HG02798 (cell line): ENCODE results near the gene HIC1.
"Not testable (repeated sequence)": the region's sequence is repeated elsewhere in the genome, so short reads cannot be mapped to it uniquely, and the experiment has no call there.

ENCODE experiments used
- ATAC-seq: cut with Tn5 transposase; IDR thresholded peaks from one replicate; pipeline ENCODE4 v1.9.1; 2021; ENCODE audit warnings: mild to moderate bottlenecking; ENCODE audit not compliant: unreplicated experiment, poor library complexity

HIC1 gene, protein sequence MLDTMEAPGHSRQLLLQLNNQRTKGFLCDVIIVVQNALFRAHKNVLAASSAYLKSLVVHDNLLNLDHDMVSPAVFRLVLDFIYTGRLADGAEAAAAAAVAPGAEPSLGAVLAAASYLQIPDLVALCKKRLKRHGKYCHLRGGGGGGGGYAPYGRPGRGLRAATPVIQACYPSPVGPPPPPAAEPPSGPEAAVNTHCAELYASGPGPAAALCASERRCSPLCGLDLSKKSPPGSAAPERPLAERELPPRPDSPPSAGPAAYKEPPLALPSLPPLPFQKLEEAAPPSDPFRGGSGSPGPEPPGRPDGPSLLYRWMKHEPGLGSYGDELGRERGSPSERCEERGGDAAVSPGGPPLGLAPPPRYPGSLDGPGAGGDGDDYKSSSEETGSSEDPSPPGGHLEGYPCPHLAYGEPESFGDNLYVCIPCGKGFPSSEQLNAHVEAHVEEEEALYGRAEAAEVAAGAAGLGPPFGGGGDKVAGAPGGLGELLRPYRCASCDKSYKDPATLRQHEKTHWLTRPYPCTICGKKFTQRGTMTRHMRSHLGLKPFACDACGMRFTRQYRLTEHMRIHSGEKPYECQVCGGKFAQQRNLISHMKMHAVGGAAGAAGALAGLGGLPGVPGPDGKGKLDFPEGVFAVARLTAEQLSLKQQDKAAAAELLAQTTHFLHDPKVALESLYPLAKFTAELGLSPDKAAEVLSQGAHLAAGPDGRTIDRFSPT

DNA sequence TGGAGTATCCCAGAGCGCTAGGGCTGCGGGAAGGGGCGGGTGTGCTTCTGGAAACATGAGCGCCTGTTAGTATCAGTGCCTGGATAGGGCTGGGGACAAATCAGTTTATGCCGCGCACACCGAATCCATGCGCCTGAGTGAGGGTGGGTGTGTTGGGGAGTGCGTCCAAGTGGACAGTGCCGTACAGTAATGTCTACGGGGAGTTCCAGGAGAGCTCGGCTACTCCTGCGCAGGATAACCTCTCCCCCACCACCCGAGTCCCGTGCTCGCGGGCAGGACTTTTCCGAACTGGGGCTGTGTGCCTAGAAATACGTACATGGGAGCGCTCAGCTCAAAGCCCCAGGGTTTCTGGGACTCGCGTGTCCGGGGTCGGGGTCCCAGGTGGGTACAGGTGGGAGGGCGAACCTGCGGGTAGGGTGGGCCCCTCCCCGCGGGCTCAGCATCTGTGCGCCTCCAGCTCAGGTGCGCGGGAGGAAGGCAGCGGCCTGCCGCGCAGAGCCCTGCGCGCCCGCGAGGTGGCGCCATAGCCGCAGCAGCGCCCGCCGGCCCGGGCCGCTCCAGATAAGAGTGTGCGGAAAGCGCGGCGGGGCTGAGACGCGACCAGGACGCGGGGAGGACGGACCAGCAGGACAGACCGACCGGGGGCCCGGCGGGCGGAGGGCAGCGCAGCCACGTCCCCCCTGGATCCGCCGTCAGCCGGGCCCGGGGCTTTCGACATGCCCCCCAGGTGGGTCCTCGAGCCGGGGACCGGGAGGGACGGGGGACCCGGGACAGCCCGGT lies at the start of gene HIC1:
Gene HIC1 (plus strand): TSS at position 592 of the 780 bp plus-strand sequence. CDS start 1,588 bp downstream, outside the sequence.
- ATAC-seq, result peak; percentile 43

DNA sequence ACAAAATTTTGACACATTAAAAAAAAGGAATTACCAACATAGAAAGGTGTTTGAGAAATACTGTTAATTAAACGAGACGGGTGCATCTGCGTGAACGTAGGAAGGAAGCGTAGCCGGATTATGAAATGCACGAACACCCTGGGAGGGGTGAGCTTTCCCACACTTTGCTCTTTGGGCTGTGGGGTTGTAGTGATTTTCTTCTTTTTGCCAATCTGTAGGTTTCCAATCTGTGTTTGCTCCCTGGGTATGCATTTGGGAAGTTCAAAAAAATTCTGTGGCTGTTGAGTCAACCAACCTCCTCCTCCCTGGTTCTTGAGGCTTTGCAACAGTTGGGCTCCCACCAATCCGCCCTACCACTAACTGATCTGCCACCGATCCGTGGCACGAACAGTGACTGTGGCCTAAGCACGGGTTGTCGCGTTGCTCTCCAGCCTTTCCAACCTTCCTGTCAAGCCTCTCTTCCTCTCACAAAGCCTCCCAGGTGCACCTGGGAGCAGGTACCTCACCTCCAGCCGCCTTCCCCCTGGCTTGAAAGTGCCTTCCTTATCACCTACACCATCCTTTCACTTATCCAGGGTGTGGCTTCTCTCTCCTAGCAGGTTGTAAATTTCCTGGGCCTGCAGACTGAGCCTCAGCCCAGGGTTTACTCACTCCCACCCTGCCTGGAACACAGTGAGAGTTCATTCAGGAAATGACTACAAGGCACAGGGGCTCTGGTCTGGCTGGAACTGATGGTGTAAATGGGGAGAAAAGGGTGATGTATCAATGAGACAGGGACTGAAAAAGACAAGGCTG lies 46.4 kb upstream of the HIC1 start:
- ATAC-seq, result no peak

DNA sequence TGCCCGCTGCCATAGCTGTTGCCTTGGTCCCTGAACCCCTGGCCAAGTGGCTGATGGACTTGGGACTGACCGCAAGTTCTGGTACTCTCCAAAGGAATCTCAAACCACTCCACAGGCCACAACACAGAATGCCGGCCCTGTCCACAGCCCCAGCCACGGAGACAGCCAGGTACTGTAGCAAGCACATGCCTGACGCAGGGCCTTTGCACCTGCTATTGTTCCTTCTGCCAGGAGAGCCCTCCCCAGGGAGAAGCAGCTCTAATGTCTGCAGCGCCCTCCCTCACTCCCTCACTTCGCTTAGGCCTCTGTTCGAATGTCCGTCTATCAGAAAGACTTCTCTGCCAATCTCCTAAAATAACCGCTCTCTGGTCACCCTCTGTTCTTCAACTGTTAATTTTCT lies 45.2 kb upstream of the HIC1 start:
- ATAC-seq, result no peak

DNA sequence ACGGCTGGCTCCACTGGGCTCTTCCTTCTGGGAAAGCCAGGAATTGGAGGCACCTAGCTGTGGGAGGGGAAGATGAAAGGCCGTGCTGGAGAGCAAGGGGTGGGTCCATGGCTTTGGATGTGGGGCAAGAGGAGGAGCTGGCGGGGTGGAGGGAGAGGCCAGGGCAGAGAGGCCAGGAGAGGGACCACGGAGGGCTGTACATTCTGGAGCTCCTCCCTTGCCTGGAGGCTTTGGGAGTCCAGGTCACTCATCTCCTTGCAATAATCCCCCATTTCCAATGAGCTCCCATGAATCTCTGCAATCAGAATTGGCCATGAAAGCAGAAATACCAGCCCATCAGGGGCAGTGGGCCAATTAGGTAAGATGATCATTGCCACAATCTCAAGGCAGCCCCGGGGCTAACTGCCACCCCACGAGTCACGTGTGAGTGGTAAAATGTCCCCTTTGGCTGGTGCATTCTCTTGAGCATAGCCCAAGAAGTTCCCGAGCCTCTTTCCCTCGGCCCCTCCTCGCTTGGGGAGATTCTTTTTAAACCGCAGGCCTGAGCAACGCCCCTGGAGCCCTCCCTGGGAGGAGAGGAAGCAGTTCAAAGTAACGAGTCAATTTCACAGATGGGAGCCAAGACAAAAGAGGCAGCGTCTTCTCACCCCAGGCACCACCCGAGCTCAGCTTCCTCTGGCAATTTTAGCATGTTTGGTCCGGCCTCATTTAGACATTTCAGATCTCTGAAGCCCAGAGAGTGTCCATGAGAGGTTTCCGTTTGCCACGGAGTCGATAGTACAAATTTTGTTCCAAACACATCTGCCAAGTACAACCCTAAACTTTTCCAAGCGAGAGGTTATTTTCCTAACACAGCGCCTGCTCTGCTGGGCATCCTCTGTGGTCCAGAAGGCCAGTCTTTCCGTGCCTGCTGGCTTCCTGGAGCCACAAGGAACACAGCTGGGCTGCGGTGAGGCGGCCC lies 43.2 kb upstream of the HIC1 start:
- ATAC-seq, result no peak

DNA sequence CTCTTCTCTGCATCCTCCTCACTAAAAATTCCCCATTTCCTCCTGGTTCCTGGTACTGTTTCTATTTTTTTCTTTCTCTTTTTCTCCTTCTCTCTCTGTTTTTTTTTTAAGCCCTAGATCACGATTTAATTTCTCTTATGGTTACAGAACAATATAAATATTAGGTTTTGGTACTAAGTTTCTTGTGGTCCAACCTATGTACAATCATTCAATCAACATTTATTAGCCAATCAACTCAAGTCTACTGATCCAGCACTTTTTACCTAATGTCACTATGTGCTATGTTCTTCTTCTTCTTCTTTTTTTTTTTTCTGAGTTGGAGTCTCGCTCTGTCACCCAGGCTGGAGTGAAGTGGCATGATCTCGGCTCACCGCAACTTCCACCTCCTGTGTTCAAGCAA lies 42.4 kb upstream of the HIC1 start:
- ATAC-seq, result no peak

DNA sequence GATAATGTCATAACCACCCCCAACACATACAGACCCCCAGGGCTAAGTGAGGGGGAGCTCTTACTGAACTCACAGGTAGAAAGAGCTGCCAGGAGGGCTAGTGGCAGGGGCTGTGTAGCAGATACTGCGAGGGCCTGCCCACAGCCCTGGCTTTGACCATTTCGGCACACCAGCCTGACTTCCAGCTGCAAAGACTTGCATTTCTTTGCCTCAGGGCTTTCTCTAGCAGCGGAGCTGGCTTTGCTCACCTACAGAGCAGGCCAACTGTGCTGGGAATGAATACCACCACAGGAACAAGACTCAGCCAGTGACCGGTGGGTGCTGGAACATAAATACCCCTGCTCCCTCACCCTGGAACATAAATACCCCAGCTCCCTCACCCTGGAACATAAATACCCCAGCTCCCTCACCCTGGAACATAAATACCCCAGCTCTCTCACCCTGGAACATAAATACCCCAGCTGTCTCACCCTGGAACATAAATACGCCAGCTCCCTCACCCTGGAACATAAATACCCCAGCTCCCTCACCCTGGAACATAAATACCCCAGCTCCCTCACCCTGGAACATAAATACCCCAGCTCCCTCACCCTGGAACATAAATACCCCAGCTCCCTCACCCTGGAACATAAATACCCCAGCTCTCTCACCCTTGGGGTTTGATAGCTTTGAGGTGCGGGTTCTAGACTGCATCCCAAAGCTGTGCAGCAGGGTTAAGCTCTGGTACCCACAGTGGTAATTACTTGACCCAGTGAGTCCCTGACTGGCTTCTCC lies 41.5 kb upstream of the HIC1 start:
- not testable (repeated sequence) for ATAC-seq

DNA sequence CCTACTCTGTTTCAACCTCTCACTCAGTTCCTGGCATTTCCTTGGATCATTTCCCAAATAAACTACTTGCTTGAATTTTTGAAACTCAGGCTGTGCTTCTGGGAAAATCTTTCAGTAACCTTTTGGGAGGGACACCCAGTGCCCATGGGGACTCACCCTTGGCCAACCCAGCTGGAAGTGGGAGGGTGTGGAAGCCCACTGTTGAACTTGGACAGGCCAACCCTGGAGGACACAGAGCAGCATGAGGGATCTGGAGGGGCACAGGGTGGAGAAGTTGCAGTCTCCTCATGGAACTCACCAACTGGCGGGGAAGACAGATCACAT lies 40.9 kb upstream of the HIC1 start:
- ATAC-seq, result no peak

DNA sequence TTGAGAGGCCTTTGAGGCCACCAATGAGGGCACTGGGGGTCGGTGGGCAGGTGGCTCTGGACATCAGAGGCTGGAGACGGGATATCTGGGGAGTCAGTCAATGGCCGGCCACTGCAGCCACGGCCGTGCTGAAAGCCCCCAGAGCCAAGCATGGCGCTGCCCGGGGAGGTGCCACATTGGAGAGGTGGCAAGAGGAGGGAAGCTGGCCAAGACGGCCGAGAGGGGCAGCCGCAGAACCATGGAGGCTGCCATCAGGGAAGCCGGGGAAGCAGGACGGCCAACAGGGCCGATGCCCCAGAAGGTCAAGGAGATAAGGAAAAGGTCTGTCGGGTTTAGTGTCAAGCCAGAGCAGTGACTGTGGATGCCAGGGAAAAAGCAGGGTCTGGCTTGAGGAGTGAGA lies 39.6 kb upstream of the HIC1 start:
- no peak for ATAC-seq

DNA sequence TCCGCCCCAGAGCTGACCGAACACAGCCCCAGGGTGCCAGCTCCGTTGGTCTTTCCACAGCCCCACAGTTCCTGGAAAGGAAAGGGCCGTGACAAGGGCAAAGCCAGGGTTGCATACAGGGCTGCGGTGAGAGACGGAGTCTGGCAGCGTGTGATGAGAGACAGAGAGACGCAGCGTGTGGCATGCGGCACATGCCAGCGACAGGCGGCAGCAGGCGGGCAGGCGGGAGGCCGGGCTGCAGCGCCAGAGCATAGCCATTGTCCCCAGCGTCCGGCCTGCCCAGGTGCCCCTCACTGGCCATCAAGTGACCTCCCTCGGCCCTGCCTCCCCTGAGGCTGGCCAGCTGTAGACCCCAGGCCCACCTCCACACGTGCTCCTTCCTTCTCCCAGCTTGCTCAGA lies 38.4 kb upstream of the HIC1 start:
- no peak for ATAC-seq

DNA sequence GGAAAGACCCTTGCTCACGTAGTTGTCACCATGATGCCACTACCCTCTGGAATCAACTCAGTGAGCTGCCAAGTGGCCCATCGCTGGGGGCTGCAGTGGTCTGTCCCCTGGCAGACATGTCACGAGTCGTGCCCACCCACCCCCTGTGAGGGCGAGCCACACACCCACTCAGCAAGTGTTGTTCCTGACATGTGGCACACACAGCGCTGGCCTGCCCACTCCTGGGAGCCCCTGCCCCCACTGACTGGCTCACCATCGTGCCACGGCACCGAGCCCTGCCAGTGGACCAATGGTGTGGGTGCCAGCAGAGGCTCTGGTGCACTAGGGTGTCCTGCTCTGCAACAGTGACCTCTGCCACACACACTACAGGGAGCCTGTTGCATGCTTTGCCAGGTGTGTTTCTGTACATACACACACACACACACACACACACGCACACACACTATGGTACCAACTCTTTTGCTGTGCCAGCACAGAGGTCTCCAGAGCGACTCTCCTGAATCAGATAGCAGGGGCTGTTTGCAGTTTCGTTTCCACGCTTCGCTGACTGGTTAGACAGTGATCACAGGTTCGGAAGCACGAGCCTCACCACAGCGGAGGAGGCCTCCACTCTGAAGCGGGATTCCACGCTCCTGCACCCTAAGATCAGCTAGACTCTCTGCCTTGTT lies 37.5 kb upstream of the HIC1 start:
- no peak for ATAC-seq

DNA sequence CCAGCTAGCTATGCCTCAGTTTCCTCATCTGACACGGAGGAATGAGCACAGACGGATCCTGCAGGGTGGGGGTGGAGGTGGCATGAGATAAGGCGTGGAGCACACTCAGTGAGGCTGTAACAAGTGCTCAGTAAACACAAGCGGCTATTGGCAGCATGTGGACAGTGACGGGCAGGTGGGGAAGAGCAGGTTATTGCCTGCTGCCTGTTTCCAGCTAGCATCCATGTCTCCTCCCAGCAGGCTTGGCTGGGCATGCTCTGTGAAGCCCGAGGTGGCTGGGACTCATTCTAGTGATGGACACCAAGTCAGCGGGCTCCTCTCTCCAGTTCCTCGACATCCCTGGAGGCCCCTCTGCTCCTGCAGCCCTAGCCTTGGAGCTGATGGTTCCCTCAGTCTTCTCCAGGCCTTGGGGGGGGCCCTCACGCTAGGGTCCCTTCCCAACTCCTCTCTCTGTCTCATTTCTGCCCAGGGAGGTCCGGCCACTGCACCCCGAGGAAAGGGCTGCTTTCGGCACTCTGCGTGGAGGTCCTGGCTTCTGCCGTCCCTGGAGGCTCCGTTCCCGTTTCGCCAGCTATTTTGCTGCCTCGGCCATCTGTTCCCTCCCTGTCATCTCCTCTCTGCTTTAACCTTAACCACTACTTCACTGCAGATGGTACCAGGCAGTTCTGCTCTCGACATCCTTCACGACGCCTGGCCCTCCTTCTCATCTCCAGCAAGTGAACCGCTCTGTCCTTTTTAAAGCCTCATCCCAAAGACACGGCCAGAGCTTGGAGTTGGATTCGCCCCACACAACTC lies 36.0 kb upstream of the HIC1 start:
- ATAC-seq, result no peak

DNA sequence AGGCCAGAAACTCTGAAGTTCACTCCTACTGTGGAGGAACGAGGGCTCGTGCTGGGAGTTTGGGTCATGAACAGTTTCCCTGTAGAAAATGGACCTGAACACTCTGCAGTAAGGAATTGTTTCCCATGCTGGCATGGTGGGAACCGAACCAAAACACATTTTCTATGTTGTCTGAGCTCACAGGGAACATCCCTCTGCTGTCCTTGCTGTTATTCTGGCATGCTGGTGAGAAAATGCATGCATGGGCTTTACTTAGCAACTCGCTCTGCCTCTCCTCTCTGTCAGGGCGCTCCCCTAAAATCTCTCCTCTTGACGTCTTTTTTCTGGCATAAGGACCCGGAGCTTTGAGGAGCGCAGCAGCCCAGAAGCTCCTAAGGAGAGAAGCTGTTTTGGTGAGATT lies 35.2 kb upstream of the HIC1 start:
- no peak for ATAC-seq

DNA sequence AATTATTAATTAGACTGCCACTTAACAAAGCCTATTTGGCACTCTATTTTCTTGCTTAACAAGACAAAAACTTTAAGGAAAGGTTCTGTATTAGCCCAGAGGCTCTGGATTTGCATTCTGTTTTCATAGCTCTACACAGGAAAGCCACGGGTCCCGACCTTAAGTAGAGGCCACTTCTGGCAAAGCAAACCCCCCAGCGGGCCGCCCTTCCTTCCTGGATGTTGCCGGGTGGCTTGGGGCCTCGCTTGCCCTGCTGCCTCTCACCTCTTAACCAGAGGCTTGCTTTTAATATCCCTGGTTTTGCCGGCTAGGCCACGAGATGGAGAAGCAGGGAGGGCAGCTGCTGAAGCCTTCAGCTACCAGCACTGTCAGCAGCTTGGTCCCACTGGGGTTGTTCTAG lies 34.2 kb upstream of the HIC1 start:
- no peak for ATAC-seq

DNA sequence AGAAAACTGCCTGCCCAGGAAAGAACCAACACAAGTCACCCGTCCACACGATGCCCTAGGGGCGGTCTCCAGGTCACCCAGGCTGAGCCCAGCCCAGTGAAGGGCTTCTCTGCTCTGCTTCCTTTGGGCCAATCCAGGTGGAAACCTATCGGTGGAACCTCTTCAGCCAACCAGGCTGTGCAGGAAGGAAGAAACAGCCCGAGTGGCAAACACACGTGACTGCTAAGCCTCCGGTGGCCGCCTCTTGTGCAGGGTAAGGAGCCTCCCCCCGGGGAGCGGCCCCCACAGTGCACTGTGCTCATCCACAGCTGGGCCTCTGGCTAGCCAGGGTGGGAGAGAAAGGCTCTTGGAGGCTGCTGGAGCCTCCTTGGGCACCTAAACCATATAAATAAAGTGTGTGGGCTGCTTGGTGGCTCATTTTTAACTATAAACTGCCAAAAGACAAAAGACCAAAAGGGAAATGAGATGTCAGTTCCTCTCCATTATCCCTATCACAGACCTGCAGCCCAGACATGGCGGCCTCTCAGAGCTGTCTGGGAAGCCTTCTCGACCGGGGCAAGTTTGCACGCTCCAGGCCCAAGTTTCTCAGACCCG lies 32.2 kb upstream of the HIC1 start:
- ATAC-seq, result no peak

DNA sequence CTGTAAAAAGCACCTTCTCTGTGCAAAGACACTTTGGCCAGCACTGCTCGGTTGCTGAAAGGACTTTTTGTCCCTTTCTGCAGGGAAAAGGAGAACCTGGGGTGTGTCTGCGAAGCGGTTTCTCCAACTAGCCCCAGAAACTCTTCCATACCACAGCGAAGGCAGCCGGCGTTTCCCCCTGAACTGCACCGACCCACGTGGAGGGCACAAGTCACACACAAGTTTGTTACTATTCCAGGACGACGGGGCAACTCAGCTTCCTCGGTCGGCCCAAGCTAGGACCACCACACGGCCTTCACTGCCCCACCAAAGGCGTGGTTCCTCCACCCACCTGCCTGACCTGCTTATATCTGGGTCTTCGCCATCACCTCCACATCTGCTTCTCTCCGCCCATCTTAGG lies 31.6 kb upstream of the HIC1 start:
- ATAC-seq, result no peak

DNA sequence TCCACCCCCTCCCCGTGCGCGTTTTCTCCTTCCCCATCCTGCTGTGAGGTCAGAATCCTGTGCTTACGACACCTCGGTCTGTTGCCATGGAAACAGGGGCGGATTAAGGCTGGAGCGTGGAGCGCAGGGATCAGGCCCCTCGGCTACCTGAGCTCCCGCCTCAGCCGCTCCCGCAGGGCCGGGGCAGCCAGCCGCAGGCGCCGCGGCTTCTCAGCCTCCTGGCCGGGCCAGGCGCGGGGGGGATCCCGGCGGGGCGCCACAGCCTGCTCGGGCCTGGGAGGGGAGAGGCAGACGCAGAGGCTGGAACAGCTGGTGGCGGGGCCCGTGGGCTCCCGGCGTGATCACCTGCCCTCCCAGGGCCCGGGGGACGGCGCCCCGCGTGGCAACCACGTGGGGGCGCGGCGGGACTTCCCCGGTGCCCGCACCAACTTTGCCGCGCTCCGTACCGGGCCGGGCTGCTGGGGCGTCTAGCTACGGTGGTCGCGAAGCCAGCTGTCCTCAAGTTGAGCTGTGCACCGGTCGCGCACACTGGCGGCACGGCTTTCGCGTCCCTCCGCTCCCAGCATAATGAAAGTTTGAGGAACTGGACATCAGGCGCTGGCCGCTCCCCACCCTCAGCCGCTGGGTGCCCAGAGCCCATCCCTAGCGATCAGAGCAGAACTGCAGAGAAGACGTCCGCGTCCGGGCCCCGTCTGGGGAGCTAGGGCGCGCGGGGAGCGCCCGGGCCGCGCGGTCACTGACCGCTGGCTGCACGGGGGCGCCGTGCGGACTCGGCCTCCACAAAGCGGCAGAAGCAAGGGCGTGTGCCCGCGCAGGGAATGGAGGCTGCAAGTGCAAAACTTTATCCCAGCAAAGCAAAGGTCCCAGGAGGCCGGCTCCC lies 31.0 kb upstream of the HIC1 start:
- no peak for ATAC-seq
